Adrenal gland (tissue), 12 donors: ENCODE measurements around the gene SYNE2. TPM values are rescaled to one million over a fixed set of nuclear protein-coding genes. Genes with fewer than 3 reads are reported as not detected.

Source experiments
- DNase-seq, 7 donors: peaks; one replicate each; pipeline ENCODE4 v3.0.0-alpha.2; 2019 to 2020
- H3K27ac ChIP-seq, 5 donors: fragments of 200-600 bp; sonication (generic) in 4 of 5; 1 replicate in 3 of 5; 2 replicates in 2 of 5; pipeline versions ENCODE4 v1.5.1 to v1.8.0; 2016 to 2020; ENCODE audit warnings: mild to moderate bottlenecking in 1 of 5
- H3K27me3 ChIP-seq: fragments of 200-600 bp; 2 replicates; pipeline ENCODE4 v1.8.0; 2021
- H3K36me3 ChIP-seq, 2 donors: fragments of 200-600 bp; replicated peaks in 1 of 2; 1 replicate in 1 of 2; 2 replicates in 1 of 2; pipeline versions ENCODE4 v1.5.1 to v1.8.0; 2018 to 2022
- H3K4me1 ChIP-seq, 2 donors: fragments of 200-600 bp; replicated peaks in 1 of 2; 1 replicate in 1 of 2; 2 replicates in 1 of 2; pipeline versions ENCODE4 v1.5.1 to v1.8.0; 2018 to 2021
- H3K4me3 ChIP-seq, 4 donors: fragments of 200-600 bp; sonication (generic) in 3 of 4; one replicate each; pipeline ENCODE4 v1.5.1; 2016 to 2018
- H3K9me3 ChIP-seq, 3 donors: fragments of 200-600 bp; sonication (generic) in 1 of 3; replicated peaks in 1 of 3; 1 replicate in 2 of 3; 2 replicates in 1 of 3; pipeline versions ENCODE4 v1.5.1 to v1.8.0; 2016 to 2021
- POLR2A ChIP-seq, 2 donors: fragments of 450-650 bp; IDR thresholded peaks; one replicate each; pipeline ENCODE4 v1.6.1; 2017; ENCODE audit warnings: antibody characterized with exemption in 2 of 2, mild to moderate bottlenecking in 2 of 2, moderate library complexity in 1 of 2
- WGBS, 4 donors: extraction: QIAGEN DNeasy Blood & Tissue Kit in 2 of 4; methylation state at CpG; one replicate each; pipeline versions ENCODE4 v1.1.5 to v1.1.7; 2013 to 2017; 5-methylcytosine and 5-hydroxymethylcytosine counted together
- intact Hi-C, 2 donors: fragments of 100-400 bp; cut with DNase I; formaldehyde crosslinking; loops; one replicate each; pipeline versions ENCODE4 v1.14.1 to v1.15.0; 2022 to 2023
- polyA plus RNA-seq, 3 donors: library from polyadenylated mRNA; stranded (reverse); fragments of 200-250 nt in 2 of 3; fragments of 350-450 nt in 1 of 3; fragmentation: Illumina TruSeq in 1 of 3; extraction: RNeasy Lipid Tissue Mini Kit (QIAGEN cat#74804) in 1 of 3; gene quantifications; one replicate each; pipeline ENCODE4 v1.2.3, GENCODE V29; 2013 to 2014
- total RNA-seq, 9 donors: library from RNA; depleted of rRNA in 4 of 9; stranded (reverse); fragments of >200 nt in 4 of 9; fragments of 120-200 nt in 1 of 9; fragmentation: NEBNext Ultra II Directional in 1 of 9; extraction: Animal tissue kit (Norgen Biotek cat#: 25700) in 1 of 9; gene quantifications; one replicate each; pipeline versions ENCODE4 v1.1.0 to v1.2.4, GENCODE V29; 2013 to 2023
- TF ChIP-seq, protein P1 (sequence below), 6 experiments: fragments of 450-650 bp in 4 of 6; fragments of 200-600 bp in 2 of 6; sonication (generic) in 1 of 6; IDR thresholded peaks; 1 replicate in 5 of 6; 2 replicates in 1 of 6; pipeline versions ENCODE4 v1.5.1 to v1.8.0; 2016 to 2021; ENCODE audit warnings: antibody characterized with exemption in 6 of 6, mild to moderate bottlenecking in 2 of 6, moderate library complexity in 1 of 6
- donor health status: healthy with polysubstance abuse.
- donor health status: Bipolar disorder and iron deficiency.
- donor health status: DM: yes; HTN: yes; CAD: no.
- donor health status: DM: no; HTN: no; CAD: no.
- donor health status: DM: no; HTN: no; CAD: no.
- donor health status: DM: yes; HTN: yes; CAD: no.

The SYNE2 gene
- total and polyA plus RNA-seq, 12 donors, result 21.4 to 140 (median 56.1) TPM

DNA sequence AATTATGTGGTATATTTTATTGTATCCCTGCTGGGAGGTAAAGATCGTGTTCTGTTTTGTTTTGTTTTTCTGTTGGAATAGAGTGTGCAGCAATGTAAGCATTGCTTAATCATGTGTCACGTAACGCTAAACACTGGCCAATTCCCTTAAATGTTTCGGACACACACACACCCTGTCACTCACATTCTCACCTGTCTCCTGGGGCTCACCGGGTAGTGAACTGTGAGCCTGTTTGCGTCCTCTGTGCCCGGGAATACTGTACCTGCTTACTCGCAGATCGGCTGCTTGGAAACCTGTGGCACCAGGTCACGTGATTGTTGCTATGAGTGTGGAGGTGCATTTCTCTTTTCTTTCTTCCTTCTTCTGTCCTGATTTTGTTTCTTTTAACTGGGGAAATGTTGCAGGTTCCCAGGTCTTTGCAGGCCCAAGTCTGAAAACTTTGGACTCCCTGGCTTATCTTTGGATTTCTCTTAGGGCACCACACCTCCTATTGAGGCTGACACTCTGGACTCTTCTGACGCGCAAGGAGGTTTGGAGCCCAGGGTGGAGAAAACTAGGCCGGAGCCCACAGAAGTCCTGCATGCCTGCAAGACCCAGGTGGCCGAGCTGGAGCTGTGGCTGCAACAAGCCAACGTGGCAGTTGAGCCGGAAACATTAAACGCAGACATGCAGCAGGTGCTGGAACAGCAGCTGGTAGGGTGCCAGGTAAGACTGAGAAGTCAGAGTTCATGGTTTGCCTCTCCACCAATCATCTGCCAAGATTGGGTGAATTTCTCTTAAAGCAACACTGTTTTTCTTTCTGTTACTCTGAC lies 260.3 kb downstream of the SYNE2 start:
- intact Hi-C loops, result no loop called here
- H3K4me1 ChIP-seq, result peaks cover 5 to 13% of the 10 kb centered on the region in 2 donors
- 82 to 90% (median 86%) methylated on average over 17 of the region's 17 CpGs for WGBS, 4 donors
- no peak overlapping the region for H3K4me3 ChIP-seq
- H3K9me3 ChIP-seq, result no peaks in the 10 kb centered on the region
- TF ChIP-seq POLR2A (IDR thresholded peaks at IDR 0.05), result no peak
- TF ChIP-seq, protein P1, sequence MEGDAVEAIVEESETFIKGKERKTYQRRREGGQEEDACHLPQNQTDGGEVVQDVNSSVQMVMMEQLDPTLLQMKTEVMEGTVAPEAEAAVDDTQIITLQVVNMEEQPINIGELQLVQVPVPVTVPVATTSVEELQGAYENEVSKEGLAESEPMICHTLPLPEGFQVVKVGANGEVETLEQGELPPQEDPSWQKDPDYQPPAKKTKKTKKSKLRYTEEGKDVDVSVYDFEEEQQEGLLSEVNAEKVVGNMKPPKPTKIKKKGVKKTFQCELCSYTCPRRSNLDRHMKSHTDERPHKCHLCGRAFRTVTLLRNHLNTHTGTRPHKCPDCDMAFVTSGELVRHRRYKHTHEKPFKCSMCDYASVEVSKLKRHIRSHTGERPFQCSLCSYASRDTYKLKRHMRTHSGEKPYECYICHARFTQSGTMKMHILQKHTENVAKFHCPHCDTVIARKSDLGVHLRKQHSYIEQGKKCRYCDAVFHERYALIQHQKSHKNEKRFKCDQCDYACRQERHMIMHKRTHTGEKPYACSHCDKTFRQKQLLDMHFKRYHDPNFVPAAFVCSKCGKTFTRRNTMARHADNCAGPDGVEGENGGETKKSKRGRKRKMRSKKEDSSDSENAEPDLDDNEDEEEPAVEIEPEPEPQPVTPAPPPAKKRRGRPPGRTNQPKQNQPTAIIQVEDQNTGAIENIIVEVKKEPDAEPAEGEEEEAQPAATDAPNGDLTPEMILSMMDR (IDR thresholded peaks at IDR 0.05), result no peak
- peak in 2 of 7 donors; percentile 13 to 22 for DNase-seq
- H3K36me3 ChIP-seq, result no peaks in the 10 kb centered on the region
- H3K27me3 ChIP-seq, result no peaks in the 10 kb centered on the region
- no peak overlapping the region for H3K27ac ChIP-seq

DNA sequence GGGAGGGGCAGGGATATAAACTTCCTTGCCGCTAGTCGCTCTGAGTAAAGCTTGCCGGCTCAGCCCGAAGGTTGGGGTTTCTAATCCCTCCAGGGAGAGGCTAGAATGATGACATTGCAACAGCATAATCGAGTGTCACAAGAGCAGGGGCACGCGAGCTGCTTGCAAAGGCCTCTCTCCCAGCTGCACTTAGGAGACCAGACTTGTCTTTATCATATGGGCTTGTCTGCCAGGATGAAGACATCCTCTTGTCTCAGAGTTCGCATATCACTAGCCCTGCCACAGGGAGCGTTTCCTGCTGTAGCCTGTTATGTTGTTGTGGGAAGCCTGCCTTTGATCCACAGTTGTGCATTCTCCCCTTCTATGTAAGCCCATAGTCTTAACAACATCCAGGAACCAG lies 261.4 kb downstream of the SYNE2 start:
- no peak overlapping the region for H3K4me3 ChIP-seq
- 55 to 91% (median 74%) methylated on average over 6 to 9 of the region's 9 CpGs for WGBS, 4 donors
- no peaks in the 10 kb centered on the region for H3K9me3 ChIP-seq
- intact Hi-C loops, result no loop called here
- H3K27me3 ChIP-seq, result no peaks in the 10 kb centered on the region
- no peaks in the 10 kb centered on the region for H3K36me3 ChIP-seq
- H3K27ac ChIP-seq, result no peak overlapping the region
- TF ChIP-seq POLR2A (IDR thresholded peaks at IDR 0.05), result no peak
- TF ChIP-seq, protein P1 (IDR thresholded peaks at IDR 0.05), result no peak
- peaks cover 5 to 13% of the 10 kb centered on the region in 2 donors for H3K4me1 ChIP-seq
- DNase-seq, result peak in 2 of 7 donors; percentile 8 to 10

DNA sequence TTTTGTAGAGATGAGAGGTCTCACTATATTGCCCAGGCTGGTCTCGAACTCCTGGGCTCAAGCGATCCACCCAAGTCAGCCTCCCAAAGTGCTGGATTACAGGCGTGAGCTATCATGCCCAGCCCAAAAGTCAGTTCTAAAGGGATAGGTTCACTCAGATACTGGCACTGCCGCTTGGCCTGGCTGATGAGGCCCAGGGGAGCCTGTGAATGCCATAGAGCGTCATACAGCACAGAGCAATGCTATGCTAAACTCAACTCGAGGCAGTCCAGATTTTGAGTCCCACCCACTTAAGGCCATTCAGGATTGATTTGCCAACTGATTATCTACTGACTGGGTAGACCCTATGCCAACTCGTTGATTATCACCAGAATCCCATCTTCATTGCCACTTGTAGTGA lies 262.0 kb downstream of the SYNE2 start:
- no peak for DNase-seq
- peaks cover 5 to 7% of the 10 kb centered on the region in 2 donors for H3K4me1 ChIP-seq
- no peak overlapping the region for H3K27ac ChIP-seq
- no peaks in the 10 kb centered on the region for H3K27me3 ChIP-seq
- TF ChIP-seq, protein P1 (IDR thresholded peaks at IDR 0.05), result no peak
- TF ChIP-seq POLR2A (IDR thresholded peaks at IDR 0.05), result no peak
- no peak overlapping the region for H3K4me3 ChIP-seq
- intact Hi-C loops, result no loop called here
- H3K9me3 ChIP-seq, result no peaks in the 10 kb centered on the region
- 87 to 93% (median 89%) methylated on average over 5 to 7 of the region's 7 CpGs for WGBS, 4 donors
- no peaks in the 10 kb centered on the region for H3K36me3 ChIP-seq

DNA sequence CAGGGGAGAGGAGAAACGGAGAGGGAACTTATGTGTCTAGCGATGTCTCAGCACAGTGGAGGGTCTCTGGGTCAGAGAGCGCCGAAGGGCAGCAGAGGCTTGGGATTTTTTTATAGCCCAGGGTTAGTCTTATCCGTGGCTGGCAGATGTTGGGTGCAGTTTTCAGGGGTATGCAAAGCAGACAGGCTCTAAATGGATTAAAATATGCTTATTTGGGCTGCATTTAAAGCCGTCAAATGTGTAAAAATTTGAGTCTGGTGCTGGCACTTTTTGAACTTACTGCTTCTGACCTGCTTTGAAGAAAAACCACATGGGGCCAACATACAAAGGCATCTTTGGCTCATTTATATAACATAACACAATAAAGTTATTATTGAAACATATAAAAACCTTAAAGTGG lies 262.6 kb downstream of the SYNE2 start:
- Histone ChIP-seq H3K27ac (no peak overlapping the region), H3K36me3 (no peaks in the 10 kb centered on the region), H3K4me1 (peaks cover 3 to 5% of the 10 kb centered on the region in 2 donors), H3K4me3 (no peak overlapping the region), H3K9me3 (no peaks in the 10 kb centered on the region), H3K27me3 (no peaks in the 10 kb centered on the region)
- 89 to 95% (median 93%) methylated on average over 6 of the region's 6 CpGs for WGBS, 4 donors
- DNase-seq, result no peak
- TF ChIP-seq, protein P1 (IDR thresholded peaks at IDR 0.05), result no peak
- no peak for TF ChIP-seq POLR2A (IDR thresholded peaks at IDR 0.05)
- intact Hi-C loops, result no loop called here
